ENCODE measurements around the gene R3HDM2. TPM values are rescaled to one million over a fixed set of nuclear protein-coding genes. Genes with fewer than 3 reads are reported as not detected.

The R3HDM2 gene
- total RNA-seq, 1 experiment from 2014 or later = 64.0 TPM

DNA sequence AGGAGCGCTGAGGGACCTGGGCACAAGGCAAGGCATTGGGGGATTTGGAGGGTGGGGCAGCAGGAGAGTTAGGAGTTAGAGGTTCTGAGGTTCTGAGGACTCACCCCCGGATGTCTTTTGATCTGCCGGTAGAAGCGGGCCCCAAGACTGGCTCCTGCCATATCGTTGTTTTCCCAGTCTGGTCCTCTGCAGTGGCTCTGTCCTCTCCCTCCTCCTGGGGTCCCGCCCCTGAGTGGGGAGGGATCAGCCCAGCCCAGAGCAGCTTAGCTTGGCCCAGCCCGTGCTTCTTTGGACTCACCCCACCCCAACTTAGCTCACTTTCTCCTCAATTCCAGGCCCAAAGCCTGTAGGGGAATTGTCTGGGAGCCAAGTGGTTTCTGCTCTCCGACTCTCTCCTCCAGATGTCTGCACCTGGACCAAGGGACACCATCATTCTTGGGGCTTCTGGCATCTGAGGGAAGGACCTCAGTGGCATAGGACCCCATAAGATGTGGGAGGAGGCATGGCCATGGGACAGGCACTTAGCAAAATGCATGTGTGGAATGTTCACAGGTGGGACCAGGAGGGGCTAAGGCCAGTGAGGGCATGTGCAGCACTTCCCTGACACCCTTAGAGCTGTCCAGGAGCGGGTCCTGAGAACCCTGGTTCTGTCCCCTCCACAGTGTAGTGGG lies 193.8 kb downstream of the R3HDM2 start:
- peaks cover 27% of the 10 kb centered on the region for H3K36me3 ChIP-seq (ENCODE audit: insufficient read depth, low read length, poor library complexity, severe bottlenecking)
- DNase-seq (ENCODE audit: low spot score) = no peak
- no TSS peak for BruUV-seq (replicated peaks)
- CTCF ChIA-PET = no interaction called here
- H3K9me3 ChIP-seq (ENCODE audit: low read depth, low read length, poor library complexity, severe bottlenecking) = no peaks in the 10 kb centered on the region
- H3K4me1 ChIP-seq (ENCODE audit: insufficient read depth, low read length, poor library complexity, severe bottlenecking) = peaks cover 45% of the 10 kb centered on the region
- H3K27ac ChIP-seq (ENCODE audit: low read depth, low read length, poor library complexity, severe bottlenecking) = no peak overlapping the region
- POLR2A ChIA-PET (ENCODE audit: low non-redundant PET) = no interaction called here
- intact Hi-C loops (cut with micrococcal nuclease; ENCODE audit: unreplicated experiment) = no loop called here
- no peak overlapping the region for H3K4me3 ChIP-seq (ENCODE audit: low read depth, low read length, poor library complexity, severe bottlenecking)
- peaks cover 12% of the 10 kb centered on the region for H3K27me3 ChIP-seq (replicated peaks; ENCODE audit: insufficient read depth, low read depth, low read length, poor library complexity)
- no peak for TF ChIP-seq EZH2 (IDR thresholded peaks at IDR 0.05; ENCODE audit: borderline replicate concordance, low read depth, low read length, poor library complexity, severe bottlenecking)
- TF ChIP-seq, protein P1, sequence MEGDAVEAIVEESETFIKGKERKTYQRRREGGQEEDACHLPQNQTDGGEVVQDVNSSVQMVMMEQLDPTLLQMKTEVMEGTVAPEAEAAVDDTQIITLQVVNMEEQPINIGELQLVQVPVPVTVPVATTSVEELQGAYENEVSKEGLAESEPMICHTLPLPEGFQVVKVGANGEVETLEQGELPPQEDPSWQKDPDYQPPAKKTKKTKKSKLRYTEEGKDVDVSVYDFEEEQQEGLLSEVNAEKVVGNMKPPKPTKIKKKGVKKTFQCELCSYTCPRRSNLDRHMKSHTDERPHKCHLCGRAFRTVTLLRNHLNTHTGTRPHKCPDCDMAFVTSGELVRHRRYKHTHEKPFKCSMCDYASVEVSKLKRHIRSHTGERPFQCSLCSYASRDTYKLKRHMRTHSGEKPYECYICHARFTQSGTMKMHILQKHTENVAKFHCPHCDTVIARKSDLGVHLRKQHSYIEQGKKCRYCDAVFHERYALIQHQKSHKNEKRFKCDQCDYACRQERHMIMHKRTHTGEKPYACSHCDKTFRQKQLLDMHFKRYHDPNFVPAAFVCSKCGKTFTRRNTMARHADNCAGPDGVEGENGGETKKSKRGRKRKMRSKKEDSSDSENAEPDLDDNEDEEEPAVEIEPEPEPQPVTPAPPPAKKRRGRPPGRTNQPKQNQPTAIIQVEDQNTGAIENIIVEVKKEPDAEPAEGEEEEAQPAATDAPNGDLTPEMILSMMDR (conservative IDR thresholded peaks at IDR 0.05; ENCODE audit: low read depth, low read length) = no peak

GRCh38 chr12:57236201-57236924 lies 194.5 kb downstream of the R3HDM2 start:
- no peak for TF ChIP-seq EZH2 (IDR thresholded peaks at IDR 0.05; ENCODE audit: borderline replicate concordance, low read depth, low read length, poor library complexity, severe bottlenecking)
- TF ChIP-seq, protein P1 (conservative IDR thresholded peaks at IDR 0.05; ENCODE audit: low read depth, low read length) = no peak
- ChIA-PET CTCF (no interaction called here), POLR2A (ENCODE audit: low non-redundant PET) (no interaction called here)
- DNase-seq (ENCODE audit: low spot score) = no peak
- Histone ChIP-seq H3K27me3 (replicated peaks; ENCODE audit: insufficient read depth, low read depth, low read length, poor library complexity) (peaks cover 6% of the 10 kb centered on the region), H3K4me1 (ENCODE audit: insufficient read depth, low read length, poor library complexity, severe bottlenecking) (peaks cover 43% of the 10 kb centered on the region), H3K27ac (ENCODE audit: low read depth, low read length, poor library complexity, severe bottlenecking) (no peak overlapping the region), H3K9me3 (ENCODE audit: low read depth, low read length, poor library complexity, severe bottlenecking) (no peaks in the 10 kb centered on the region), H3K36me3 (ENCODE audit: insufficient read depth, low read length, poor library complexity, severe bottlenecking) (peaks cover 34% of the 10 kb centered on the region), H3K4me3 (ENCODE audit: low read depth, low read length, poor library complexity, severe bottlenecking) (no peak overlapping the region)
- no TSS peak for BruUV-seq (replicated peaks)
- intact Hi-C loops (cut with micrococcal nuclease; ENCODE audit: unreplicated experiment) = no loop called here

GRCh38 chr12:57235728-57236131 lies 195.1 kb downstream of the R3HDM2 start:
- no peaks in the 10 kb centered on the region for H3K9me3 ChIP-seq (ENCODE audit: low read depth, low read length, poor library complexity, severe bottlenecking)
- H3K27me3 ChIP-seq (replicated peaks; ENCODE audit: insufficient read depth, low read depth, low read length, poor library complexity) = no peaks in the 10 kb centered on the region
- BruUV-seq (replicated peaks) = no TSS peak
- H3K4me1 ChIP-seq (ENCODE audit: insufficient read depth, low read length, poor library complexity, severe bottlenecking) = peaks cover 43% of the 10 kb centered on the region
- no peak overlapping the region for H3K27ac ChIP-seq (ENCODE audit: low read depth, low read length, poor library complexity, severe bottlenecking)
- no peak for DNase-seq (ENCODE audit: low spot score)
- no peak for TF ChIP-seq EZH2 (IDR thresholded peaks at IDR 0.05; ENCODE audit: borderline replicate concordance, low read depth, low read length, poor library complexity, severe bottlenecking)
- TF ChIP-seq, protein P1 (conservative IDR thresholded peaks at IDR 0.05; ENCODE audit: low read depth, low read length) = no peak
- no peak overlapping the region for H3K4me3 ChIP-seq (ENCODE audit: low read depth, low read length, poor library complexity, severe bottlenecking)
- ChIA-PET POLR2A (ENCODE audit: low non-redundant PET) (no interaction called here), CTCF (no interaction called here)
- intact Hi-C loops (cut with micrococcal nuclease; ENCODE audit: unreplicated experiment) = no loop called here
- H3K36me3 ChIP-seq (ENCODE audit: insufficient read depth, low read length, poor library complexity, severe bottlenecking) = peaks cover 41% of the 10 kb centered on the region

All from A673 (cell line).